CD14-positive monocyte (primary cell): ENCODE results near the gene ARNT2. TPM values are rescaled to one million over a fixed set of nuclear protein-coding genes. Genes with fewer than 3 reads are reported as not detected.

ENCODE experiments used
- DNase-seq, 3 donors: peaks; one replicate each; pipeline ENCODE4 v3.0.0-alpha.2; 2011 to 2022
- H2AFZ ChIP-seq: 2 replicates; pipeline ENCODE4 v1.6.0; 2012; ENCODE audit warnings: mild to moderate bottlenecking, low read depth, low read length, inconsistent platforms; ENCODE audit not compliant: insufficient read depth, poor library complexity, severe bottlenecking
- H3K27ac ChIP-seq, 2 donors: 1 replicate in 1 of 2; 2 replicates in 1 of 2; pipeline ENCODE4 v1.5.1; 2012 to 2013; ENCODE audit warnings: low read length in 2 of 2, control low read depth in 1 of 2, inconsistent platforms in 1 of 2, low read depth in 1 of 2, mild to moderate bottlenecking in 1 of 2
- H3K27me3 ChIP-seq, 2 donors: one replicate each; pipeline versions ENCODE4 v1.6.0 to v1.6.1; 2011 to 2013; ENCODE audit warnings: low read length in 2 of 2; ENCODE audit not compliant: control insufficient read depth in 2 of 2, insufficient read depth in 2 of 2
- H3K36me3 ChIP-seq, 2 donors: replicated peaks in 1 of 2; 1 replicate in 1 of 2; 2 replicates in 1 of 2; pipeline versions ENCODE4 v1.5.1 to v1.6.1; 2012 to 2013; ENCODE audit warnings: low read length in 2 of 2, control low read depth in 1 of 2, inconsistent platforms in 1 of 2, mild to moderate bottlenecking in 1 of 2; ENCODE audit not compliant: insufficient read depth in 2 of 2, control insufficient read depth in 1 of 2
- H3K4me1 ChIP-seq, 2 donors: 1 replicate in 1 of 2; 2 replicates in 1 of 2; pipeline versions ENCODE4 v1.5.1 to v1.6.1; 2012 to 2013; ENCODE audit warnings: low read length in 2 of 2, control low read depth in 1 of 2, inconsistent platforms in 1 of 2, mild to moderate bottlenecking in 1 of 2, moderate library complexity in 1 of 2; ENCODE audit not compliant: insufficient read depth in 2 of 2, control insufficient read depth in 1 of 2
- H3K4me2 ChIP-seq: replicated peaks from 2 replicates; pipeline ENCODE3; 2012; ENCODE audit warnings: low read length, moderate library complexity, mild to moderate bottlenecking; ENCODE audit not compliant: poor library complexity, severe bottlenecking; ENCODE audit errors: extremely low read depth
- H3K4me3 ChIP-seq, 3 experiments: fragments of 200-600 bp in 1 of 3; sonication (generic) in 1 of 3; replicated peaks in 1 of 3; 1 replicate in 2 of 3; 2 replicates in 1 of 3; pipeline ENCODE4 v1.5.1; 2011 to 2013; ENCODE audit warnings: low read length in 3 of 3, mild to moderate bottlenecking in 3 of 3, control low read depth in 2 of 3, low read depth in 2 of 3, inconsistent platforms in 1 of 3, moderate library complexity in 1 of 3
- H3K79me2 ChIP-seq: 2 replicates; pipeline ENCODE4 v1.6.0; 2012; ENCODE audit warnings: mild to moderate bottlenecking, control low read depth, inconsistent platforms, low read length, moderate library complexity; ENCODE audit not compliant: insufficient read depth
- H3K9ac ChIP-seq: 2 replicates; pipeline ENCODE4 v1.6.0; 2017; ENCODE audit warnings: low read length, mild to moderate bottlenecking; ENCODE audit not compliant: insufficient read depth, poor library complexity, severe bottlenecking
- H3K9me3 ChIP-seq, 2 donors: replicated peaks in 1 of 2; 1 replicate in 1 of 2; 2 replicates in 1 of 2; pipeline versions ENCODE4 v1.5.1 to v1.6.1; 2012 to 2013; ENCODE audit warnings: low read length in 2 of 2, control low read depth in 1 of 2; ENCODE audit not compliant: control insufficient read depth in 1 of 2, insufficient read depth in 1 of 2
- H4K20me1 ChIP-seq: 2 replicates; pipeline ENCODE4 v1.6.0; 2012; ENCODE audit warnings: mild to moderate bottlenecking, low read length, control low read depth, moderate library complexity; ENCODE audit not compliant: insufficient read depth
- H3K27ac Mint-ChIP-seq, 7 donors: one replicate each; pipeline ENCODE4 v1.8.0; 2020; ENCODE audit warnings: mild to moderate bottlenecking in 7 of 7, mixed read lengths in 7 of 7, moderate library complexity in 6 of 7, inconsistent platforms in 2 of 7
- H3K27me3 Mint-ChIP-seq, 3 donors: one replicate each; pipeline ENCODE4 v1.8.0; 2021 to 2022; ENCODE audit warnings: low read depth in 3 of 3, mild to moderate bottlenecking in 3 of 3, mixed read lengths in 3 of 3, moderate library complexity in 3 of 3, inconsistent platforms in 1 of 3
- H3K36me3 Mint-ChIP-seq, 2 donors: one replicate each; pipeline ENCODE4 v1.8.0; 2020; ENCODE audit warnings: mixed read lengths in 2 of 2, inconsistent platforms in 1 of 2, mild to moderate bottlenecking in 1 of 2
- H3K4me1 Mint-ChIP-seq: one replicate; pipeline ENCODE4 v1.8.0; 2020; ENCODE audit warnings: mild to moderate bottlenecking, mixed read lengths
- H3K4me3 Mint-ChIP-seq, 2 donors: one replicate each; pipeline ENCODE4 v1.8.0; 2020; ENCODE audit warnings: mild to moderate bottlenecking in 2 of 2, mixed read lengths in 2 of 2, moderate library complexity in 1 of 2
- H3K9me3 Mint-ChIP-seq, 7 donors: one replicate each; pipeline ENCODE4 v1.8.0; 2020 to 2022; ENCODE audit warnings: mixed read lengths in 7 of 7, mild to moderate bottlenecking in 6 of 7, moderate library complexity in 6 of 7, inconsistent platforms in 2 of 7
- WGBS: methylation state at CpG from one replicate; pipeline ENCODE4 v1.1.5; 2013; ENCODE audit warnings: missing lambda C conversion rate; ENCODE audit not compliant: insufficient coverage; 5-methylcytosine and 5-hydroxymethylcytosine counted together
- intact Hi-C, 2 donors: fragments of 100-400 bp; cut with micrococcal nuclease; formaldehyde crosslinking; loops; one replicate each; pipeline versions ENCODE4 v1.15.0 to v1.15.1; 2023
- polyA plus RNA-seq, 3 donors: library from polyadenylated mRNA; depleted of rRNA in 1 of 3; unstranded in 2 of 3; stranded (reverse) in 1 of 3; fragments of 300-500 nt in 2 of 3; fragments of >200 nt in 1 of 3; fragmentation: Illumina TruSeq in 2 of 3; gene quantifications; 1 replicate in 2 of 3; 2 replicates in 1 of 3; pipeline ENCODE4 v1.2.3, GENCODE V29; 2012 to 2021
- TF ChIP-seq, protein P1 (sequence below): fragments of 200-600 bp; IDR thresholded peaks from one replicate; pipeline ENCODE4 v1.8.0; 2022; ENCODE audit warnings: antibody characterized with exemption, mild to moderate bottlenecking

ARNT2 gene
- polyA plus RNA-seq, 3 donors, result not detected

GRCh38 chr15:80614711-80615360 lies 210.7 kb downstream of the ARNT2 start:
- intact Hi-C loops, result no loop called here
- H3K79me2 ChIP-seq, result no peaks in the 10 kb centered on the region
- no peaks in the 10 kb centered on the region for H3K9me3 ChIP-seq
- no peaks in the 10 kb centered on the region for H3K9me3 Mint-ChIP-seq
- peaks cover 3 to 8% of the 10 kb centered on the region in 2 donors for H3K4me1 ChIP-seq
- peaks cover 26% of the 10 kb centered on the region for H3K4me1 Mint-ChIP-seq
- peaks cover 0 to 5% (median 1%) of the 10 kb centered on the region in 3 donors for H3K27me3 Mint-ChIP-seq
- DNase-seq, result no peak
- no peak overlapping the region for H3K4me3 Mint-ChIP-seq
- H3K4me2 ChIP-seq, result no peak overlapping the region
- no peak overlapping the region for H2AFZ ChIP-seq
- 86% methylated on average over 20 of the region's 20 CpGs for WGBS
- H3K36me3 ChIP-seq, result no peaks in the 10 kb centered on the region
- no peaks in the 10 kb centered on the region for H3K36me3 Mint-ChIP-seq
- H3K9ac ChIP-seq, result no peak overlapping the region
- no peaks in the 10 kb centered on the region for H3K27me3 ChIP-seq
- TF ChIP-seq, protein P1, sequence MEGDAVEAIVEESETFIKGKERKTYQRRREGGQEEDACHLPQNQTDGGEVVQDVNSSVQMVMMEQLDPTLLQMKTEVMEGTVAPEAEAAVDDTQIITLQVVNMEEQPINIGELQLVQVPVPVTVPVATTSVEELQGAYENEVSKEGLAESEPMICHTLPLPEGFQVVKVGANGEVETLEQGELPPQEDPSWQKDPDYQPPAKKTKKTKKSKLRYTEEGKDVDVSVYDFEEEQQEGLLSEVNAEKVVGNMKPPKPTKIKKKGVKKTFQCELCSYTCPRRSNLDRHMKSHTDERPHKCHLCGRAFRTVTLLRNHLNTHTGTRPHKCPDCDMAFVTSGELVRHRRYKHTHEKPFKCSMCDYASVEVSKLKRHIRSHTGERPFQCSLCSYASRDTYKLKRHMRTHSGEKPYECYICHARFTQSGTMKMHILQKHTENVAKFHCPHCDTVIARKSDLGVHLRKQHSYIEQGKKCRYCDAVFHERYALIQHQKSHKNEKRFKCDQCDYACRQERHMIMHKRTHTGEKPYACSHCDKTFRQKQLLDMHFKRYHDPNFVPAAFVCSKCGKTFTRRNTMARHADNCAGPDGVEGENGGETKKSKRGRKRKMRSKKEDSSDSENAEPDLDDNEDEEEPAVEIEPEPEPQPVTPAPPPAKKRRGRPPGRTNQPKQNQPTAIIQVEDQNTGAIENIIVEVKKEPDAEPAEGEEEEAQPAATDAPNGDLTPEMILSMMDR, result no peak
- no peak overlapping the region for H3K27ac Mint-ChIP-seq
- no peaks in the 10 kb centered on the region for H4K20me1 ChIP-seq
- no peak overlapping the region for H3K4me3 ChIP-seq
- H3K27ac ChIP-seq, result no peak overlapping the region

DNA sequence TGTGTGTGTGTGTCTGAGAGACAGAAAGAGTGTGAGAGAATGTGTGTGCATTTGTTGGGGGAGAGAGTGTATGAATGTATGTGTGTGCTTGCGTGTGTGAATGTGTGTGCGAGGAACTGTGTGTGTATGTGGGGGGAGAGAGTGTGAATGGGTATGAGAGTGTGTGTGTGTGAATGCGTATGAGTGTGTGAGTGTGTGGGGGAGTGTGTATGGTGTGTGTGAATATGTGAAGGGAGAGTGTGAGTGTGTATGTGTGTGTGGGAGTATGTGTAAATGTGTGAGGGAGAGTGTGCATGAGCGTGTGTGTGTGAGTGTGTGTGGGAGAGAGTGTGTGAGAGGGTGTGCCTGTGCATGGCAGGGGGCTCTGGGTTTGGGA lies 211.2 kb downstream of the ARNT2 start:
- Histone ChIP-seq H2AFZ (no peak overlapping the region), H3K27ac (no peak overlapping the region), H3K9ac (no peak overlapping the region), H3K79me2 (no peaks in the 10 kb centered on the region), H3K4me1 (peaks cover 3 to 8% of the 10 kb centered on the region in 2 donors), H3K36me3 (no peaks in the 10 kb centered on the region), H3K27me3 (no peaks in the 10 kb centered on the region), H3K4me2 (no peak overlapping the region), H3K4me3 (no peak overlapping the region), H3K9me3 (no peaks in the 10 kb centered on the region), H4K20me1 (no peaks in the 10 kb centered on the region)
- TF ChIP-seq, protein P1, result no peak
- no peaks in the 10 kb centered on the region for H3K9me3 Mint-ChIP-seq
- DNase-seq, result no peak
- intact Hi-C loops, result no loop called here
- peaks cover 0 to 5% (median 1%) of the 10 kb centered on the region in 3 donors for H3K27me3 Mint-ChIP-seq
- H3K36me3 Mint-ChIP-seq, result no peaks in the 10 kb centered on the region
- H3K4me3 Mint-ChIP-seq, result no peak overlapping the region
- no peak overlapping the region for H3K27ac Mint-ChIP-seq
- 98% methylated on average over 3 of the region's 4 CpGs for WGBS
- H3K4me1 Mint-ChIP-seq, result peaks cover 26% of the 10 kb centered on the region
